HepG2 (cell line): ENCODE measurements around the gene MTCL1. TPM values are rescaled to one million over a fixed set of nuclear protein-coding genes. Genes with fewer than 3 reads are reported as not detected.
A peak's percentile ranks its signal among the peaks of the same experiment; 100 is the strongest.

Source experiments
- ATAC-seq: fragments of 200-7000 bp; cut with Tn5 transposase; 3 replicates; pipeline ENCODE4 v1.9.1; 2020; ENCODE audit warnings: mild to moderate bottlenecking, moderate library complexity
- BruUV-seq: library from RNA; stranded (reverse); fragments of 400-500 nt; replicated peaks from 2 replicates; lab custom pipeline; 2021; lab: Mats Ljungman, UMichigan
- CTCF ChIA-PET: fragments of 300-600 bp; formaldehyde crosslinking; extraction: SDS; loops from one replicate; lab custom pipeline; 2021; ENCODE audit warnings: low total read pairs, inconsistent platforms, low intra/inter-chr PET ratio; lab: Yijun Ruan, JAX
- POLR2A ChIA-PET: fragments of 350-600 bp; sonication (Branson Sonifier 250); formaldehyde crosslinking; loops from one replicate; lab custom pipeline; 2020; ENCODE audit warnings: antibody characterized with exemption, inconsistent platforms; lab: Yijun Ruan, JAX
- DNase-seq: peaks from one replicate; pipeline ENCODE4 v3.0.0-alpha.2; 2015; ENCODE audit warnings: low spot score
- FAIRE-seq: peaks from 3 replicates; lab custom pipeline; 2011; peaks lifted over from hg19 to GRCh38; lab: Jason Lieb, UNC
- H2AFZ ChIP-seq: one replicate; pipeline ENCODE4 v1.6.1; 2011; ENCODE audit warnings: low read length, inconsistent platforms
- H3K27ac ChIP-seq: fragments of 300-600 bp; 3 replicates; pipeline ENCODE4 v1.8.0; 2011; ENCODE audit warnings: mixed run types, mild to moderate bottlenecking, mixed read lengths, low read length, inconsistent platforms; ENCODE audit not compliant: insufficient read depth; ENCODE audit errors: extremely low read length
- H3K27me3 ChIP-seq, 2 experiments: fragments of 200-600 bp in 1 of 2; 2 replicates in 1 of 2; 3 replicates in 1 of 2; pipeline versions ENCODE4 v1.6.0 to v1.8.0; 2011; ENCODE audit warnings: low read length in 2 of 2, mild to moderate bottlenecking in 2 of 2, moderate library complexity in 2 of 2, inconsistent platforms in 1 of 2; ENCODE audit not compliant: insufficient read depth in 2 of 2, control insufficient read depth in 1 of 2
- H3K36me3 ChIP-seq, 2 experiments: fragments of 200-600 bp in 1 of 2; replicated peaks in 1 of 2; 2 replicates in 1 of 2; 3 replicates in 1 of 2; pipeline versions ENCODE4 v1.5.1 to v1.8.0; 2011; ENCODE audit warnings: low read length in 2 of 2, inconsistent platforms in 1 of 2; ENCODE audit not compliant: insufficient read depth in 2 of 2, control insufficient read depth in 1 of 2
- H3K4me1 ChIP-seq: 2 replicates; pipeline ENCODE4 v1.5.1; 2012; ENCODE audit warnings: low read length, inconsistent platforms; ENCODE audit not compliant: insufficient read depth
- H3K4me2 ChIP-seq: 2 replicates; pipeline ENCODE4 v1.6.0; 2011; ENCODE audit warnings: low read depth, low read length, inconsistent platforms
- H3K4me3 ChIP-seq, 3 experiments: fragments of 200-600 bp in 1 of 3; sonication (generic), shearing (Covaris generic) in 1 of 3; replicated peaks in 1 of 3; 2 replicates each; pipeline ENCODE4 v1.5.1; 2011 to 2016; ENCODE audit warnings: low read length in 3 of 3, inconsistent platforms in 2 of 3, low read depth in 2 of 3, mild to moderate bottlenecking in 2 of 3, control low read depth in 1 of 3, mixed read lengths in 1 of 3; ENCODE audit not compliant: insufficient read depth in 1 of 3
- H3K79me2 ChIP-seq: one replicate; pipeline ENCODE4 v1.6.1; 2011; ENCODE audit warnings: low read length, inconsistent platforms; ENCODE audit not compliant: insufficient read depth
- H3K9ac ChIP-seq: 2 replicates; pipeline ENCODE4 v1.6.0; 2011; ENCODE audit warnings: mild to moderate bottlenecking, low read depth, low read length, inconsistent platforms; ENCODE audit not compliant: insufficient read depth
- H3K9me3 ChIP-seq: 2 replicates; pipeline ENCODE4 v1.5.1; 2012; ENCODE audit warnings: mild to moderate bottlenecking, low read length
- H4K20me1 ChIP-seq: 2 replicates; pipeline ENCODE4 v1.6.0; 2011; ENCODE audit warnings: inconsistent platforms, mild to moderate bottlenecking, low read length, moderate library complexity; ENCODE audit not compliant: insufficient read depth
- DZIP1 ChIP-seq: sonication (generic); formaldehyde crosslinking; IDR thresholded peaks from 2 replicates; pipeline ENCODE4 v1.5.0; 2020; ENCODE audit warnings: mild to moderate bottlenecking, missing genetic modification reagents
- GFI1 ChIP-seq: sonication (generic); formaldehyde crosslinking; IDR thresholded peaks from 2 replicates; pipeline ENCODE4 v1.5.0; 2020; ENCODE audit warnings: missing genetic modification reagents, mild to moderate bottlenecking, borderline replicate concordance
- HMG20A ChIP-seq: IDR thresholded peaks from 2 replicates; pipeline ENCODE4 v1.6.1; 2016; ENCODE audit warnings: borderline replicate concordance
- HNF4G ChIP-seq, 2 experiments: sonication (generic) in 1 of 2; formaldehyde crosslinking in 1 of 2; IDR thresholded peaks; 2 replicates each; pipeline versions ENCODE4 v1.4.0 to v1.6.1; 2011 to 2020; ENCODE audit warnings: borderline replicate concordance in 2 of 2, low read depth in 2 of 2, mild to moderate bottlenecking in 2 of 2, low read length in 1 of 2, missing genetic modification reagents in 1 of 2, moderate library complexity in 1 of 2
- NPAS2 ChIP-seq: sonication (generic); formaldehyde crosslinking; IDR thresholded peaks from 2 replicates; pipeline ENCODE4 v1.8.0; 2022; ENCODE audit warnings: mild to moderate bottlenecking, missing genetic modification reagents, borderline replicate concordance
- SKI ChIP-seq: fragments of 450-650 bp; IDR thresholded peaks from one replicate; pipeline ENCODE4 v1.6.1; 2018; ENCODE audit warnings: mild to moderate bottlenecking; ENCODE audit not compliant: partially characterized antibody
- SMAD3 ChIP-seq: sonication (generic); formaldehyde crosslinking; IDR thresholded peaks from 2 replicates; pipeline ENCODE4 v1.4.0; 2020; ENCODE audit warnings: missing genetic modification reagents
- SP5 ChIP-seq: IDR thresholded peaks from 2 replicates; pipeline ENCODE4 v1.6.1; 2016; ENCODE audit warnings: low read depth, borderline replicate concordance
- SSRP1 ChIP-seq: IDR thresholded peaks from 2 replicates; pipeline ENCODE4 v1.6.1; 2016; ENCODE audit warnings: control low read depth
- STAG1 ChIP-seq: sonication (generic); formaldehyde crosslinking; IDR thresholded peaks from 2 replicates; pipeline ENCODE4 v1.4.0; 2020; ENCODE audit warnings: missing genetic modification reagents
- TFDP2 ChIP-seq: sonication (generic); formaldehyde crosslinking; IDR thresholded peaks from 2 replicates; pipeline ENCODE4 v1.4.0; 2020; ENCODE audit warnings: missing genetic modification reagents
- ZBTB46 ChIP-seq: sonication (generic); formaldehyde crosslinking; IDR thresholded peaks from 2 replicates; pipeline ENCODE4 v1.4.0; 2020; ENCODE audit warnings: mild to moderate bottlenecking, missing genetic modification reagents, borderline replicate concordance
- ZFP36L2 ChIP-seq: sonication (generic); formaldehyde crosslinking; IDR thresholded peaks from 2 replicates; pipeline ENCODE4 v1.4.0; 2020; ENCODE audit warnings: missing genetic modification reagents
- ZNF101 ChIP-seq: sonication (generic); formaldehyde crosslinking; IDR thresholded peaks from 2 replicates; pipeline ENCODE4 v1.4.0; 2020; ENCODE audit warnings: mild to moderate bottlenecking, low read depth, missing genetic modification reagents, borderline replicate concordance
- ZNF17 ChIP-seq: sonication (generic); formaldehyde crosslinking; IDR thresholded peaks from 2 replicates; pipeline ENCODE4 v1.5.0; 2020; ENCODE audit warnings: mild to moderate bottlenecking, missing genetic modification reagents
- ZNF256 ChIP-seq: sonication (generic); formaldehyde crosslinking; conservative IDR thresholded peaks from 2 replicates; pipeline ENCODE4 v1.4.0; 2020; ENCODE audit warnings: missing genetic modification reagents
- ZNF550 ChIP-seq: sonication (generic); formaldehyde crosslinking; IDR thresholded peaks from 2 replicates; pipeline ENCODE4 v1.4.0; 2020; ENCODE audit warnings: mild to moderate bottlenecking, missing genetic modification reagents, borderline replicate concordance
- WGBS: methylation state at CpG from one replicate; pipeline ENCODE4 v1.1.6; 2017; ENCODE audit warnings: low lambda C conversion rate; 5-methylcytosine and 5-hydroxymethylcytosine counted together
- in situ Hi-C: cut with HindIII; loops from 2 replicates; pipeline ENCODE4 v1.10.0; 2017; ENCODE audit warnings: low pct_unique_long_range_greater_than_20kb; ENCODE audit not compliant: extremely low pct_ligation_motif_present
- intact Hi-C: fragments of 100-400 bp; cut with micrococcal nuclease; formaldehyde crosslinking; loops from one replicate; pipeline ENCODE4 v1.10.0; 2022; ENCODE audit not compliant: unreplicated experiment
- polyA plus RNA-seq, 8 experiments: library from polyadenylated mRNA; depleted of rRNA in 3 of 8; stranded (reverse) in 7 of 8; unstranded in 1 of 8; fragments of >200 nt; fragmentation: Illumina TruSeq in 4 of 8; extraction: Trizol in 4 of 8; gene quantifications; 2 replicates each; pipeline versions ENCODE4 v1.2.1 to v1.2.3, GENCODE V29; 2011 to 2016; ENCODE audit warnings: low read depth in 4 of 8, missing spikeins in 1 of 8, mixed read lengths in 1 of 8; ENCODE audit not compliant: insufficient read depth in 1 of 8
- total RNA-seq, 5 experiments: library from RNA; depleted of rRNA; stranded (reverse); fragments of >200 nt; fragmentation: Illumina TruSeq; extraction: Trizol; gene quantifications; 2 replicates each; pipeline ENCODE4 v1.2.3, GENCODE V29; 2016; ENCODE audit warnings: low read depth in 1 of 5

The MTCL1 gene
- total and polyA plus RNA-seq, 2 of the 13 experiments (the other 11 are each of a cell fraction or from before 2014, with no cell fraction given), result 3.1 to 3.2 TPM

- intact Hi-C loops (no loop called here), in situ Hi-C loops (no loop called here)
- no peaks in the 10 kb centered on the region; a peak in 1 of 5 replicates for H3K36me3 ChIP-seq
- ChIA-PET POLR2A (no interaction called here), CTCF (no interaction called here)
- no peaks in the 10 kb centered on the region for H3K9me3 ChIP-seq
- H3K27me3 ChIP-seq, result no peaks in the 10 kb centered on the region
- H3K4me1 ChIP-seq, result peaks cover 16% of the 10 kb centered on the region
- no peak overlapping the region for H2AFZ ChIP-seq
- WGBS, result 28% methylated on average over 8 of the region's 12 CpGs
- no TSS peak for BruUV-seq
- peak; percentile 66 for FAIRE-seq
- ATAC-seq, result peak; percentile 94
- H3K9ac ChIP-seq, result no peak overlapping the region
- no peaks in the 10 kb centered on the region for H3K79me2 ChIP-seq
- H3K4me3 ChIP-seq, result no peak overlapping the region
- no peaks in the 10 kb centered on the region for H4K20me1 ChIP-seq
- peak overlapping the region; percentile 40 for H3K4me2 ChIP-seq
- H3K27ac ChIP-seq, result no peak overlapping the region
- DNase-seq, result peak; percentile 64
- peak; percentile 18 for TF ChIP-seq SKI
- TF ChIP-seq ZNF101, result no peak
- no peak for TF ChIP-seq ZNF256
- TF ChIP-seq NPAS2 (CRISPR knock-in tag), result no peak
- no peak for TF ChIP-seq HNF4G (IDR thresholded peaks at IDR 0.05; ENCODE audit: borderline replicate concordance, low read depth, low read length)
- no peak for TF ChIP-seq HNF4G (CRISPR knock-in tag; IDR thresholded peaks at IDR 0.05; ENCODE audit: borderline replicate concordance, low read depth)
- no peak for TF ChIP-seq SMAD3 (CRISPR knock-in tag)
- no peak for TF ChIP-seq SSRP1 (CRISPR knock-in tag)
- no peak for TF ChIP-seq DZIP1 (CRISPR knock-in tag)
- TF ChIP-seq ZBTB46 (CRISPR knock-in tag), result no peak
- no peak for TF ChIP-seq ZNF550 (CRISPR knock-in tag)
- peak; percentile 40; the same call in 1 of the 2 replicates for TF ChIP-seq SP5 (CRISPR knock-in tag)
- no peak for TF ChIP-seq GFI1 (CRISPR knock-in tag)
- TF ChIP-seq HMG20A, result no peak
- no peak for TF ChIP-seq TFDP2 (CRISPR knock-in tag)
- no peak for TF ChIP-seq STAG1 (CRISPR knock-in tag)
- no peak for TF ChIP-seq ZFP36L2 (CRISPR knock-in tag)
- TF ChIP-seq ZNF17 (CRISPR knock-in tag), result no peak
These were observed 76.3 kb downstream of the MTCL1 start for GRCh38 chr18:8781671-8782070.
